HCT116 (cell line): ENCODE measurements around the gene TMTC2. TPM values are rescaled to one million over a fixed set of nuclear protein-coding genes. Genes with fewer than 3 reads are reported as not detected.

ENCODE experiments used
- ATAC-seq: fragments of 200-7000 bp; cut with Tn5 transposase; 2 replicates; pipeline ENCODE4 v1.9.1; 2020; ENCODE audit warnings: mild to moderate bottlenecking, moderate library complexity
- BruUV-seq: library from RNA; stranded (reverse); fragments of 400-500 nt; replicated peaks from 2 replicates; lab custom pipeline; 2021; lab: Mats Ljungman, UMichigan
- CTCF ChIA-PET: fragments of 300-600 bp; sonication (Branson Sonifier 250); formaldehyde crosslinking; loops from one replicate; lab custom pipeline; 2021; ENCODE audit warnings: antibody characterized with exemption; lab: Charles Lee
- POLR2A ChIA-PET: fragments of 300-600, 350-600 bp; sonication (Branson Sonifier 250); formaldehyde crosslinking; loops from one replicate; lab custom pipeline; 2021; ENCODE audit warnings: antibody characterized with exemption; lab: Charles Lee
- RAD21 ChIA-PET, 2 experiments: fragments of 300-600 bp; sonication (Branson Sonifier 250); formaldehyde crosslinking; loops; one replicate each; lab custom pipeline; 2023; ENCODE audit warnings: low total read pairs in 2 of 2; ENCODE audit not compliant: uncharacterized antibody in 2 of 2, unreplicated experiment in 2 of 2, low non-redundant PET in 1 of 2; lab: Charles Lee
- DNase-seq: peaks from one replicate; pipeline ENCODE4 v3.0.0-alpha.2; 2010; ENCODE audit warnings: low read depth, low spot score
- H2AFZ ChIP-seq: fragments of 200-600 bp; shearing (Covaris generic), sonication (generic); 2 replicates; pipeline ENCODE4 v1.6.1; 2017; ENCODE audit warnings: low read depth, mixed run types, mixed read lengths, antibody characterized with exemption, low read length; ENCODE audit not compliant: poor library complexity, severe bottlenecking
- H3K27ac ChIP-seq: 2 replicates; pipeline ENCODE4 v1.5.1; 2012; ENCODE audit warnings: low read depth, low read length
- H3K27me3 ChIP-seq: fragments of 200-600 bp; sonication (generic); 2 replicates; pipeline ENCODE4 v1.6.1; 2016; ENCODE audit warnings: mixed run types, low read length, mixed read lengths; ENCODE audit not compliant: insufficient read depth
- H3K36me3 ChIP-seq, 2 experiments: fragments of 200-500 bp in 1 of 2; fragments of 200-600 bp in 1 of 2; sonication (Bioruptor generic) in 1 of 2; sonication (generic) in 1 of 2; 2 replicates each; pipeline versions ENCODE4 v1.5.1 to v1.6.1; 2014 to 2016; ENCODE audit warnings: low read length in 2 of 2, inconsistent platforms in 1 of 2, mixed read lengths in 1 of 2, mixed run types in 1 of 2; ENCODE audit not compliant: insufficient read depth in 2 of 2, control insufficient read depth in 1 of 2
- H3K4me1 ChIP-seq, 2 experiments: fragments of 200-600 bp in 1 of 2; sonication (generic) in 1 of 2; 2 replicates each; pipeline versions ENCODE4 v1.5.1 to v1.6.1; 2012 to 2017; ENCODE audit warnings: low read length in 2 of 2, inconsistent platforms in 1 of 2, mild to moderate bottlenecking in 1 of 2, mixed read lengths in 1 of 2, mixed run types in 1 of 2, moderate library complexity in 1 of 2; ENCODE audit not compliant: insufficient read depth in 2 of 2, control insufficient read depth in 1 of 2
- H3K4me2 ChIP-seq: fragments of 200-600 bp; sonication (generic); 2 replicates; pipeline ENCODE4 v1.6.1; 2017; ENCODE audit warnings: mixed run types, low read length, mixed read lengths
- H3K4me3 ChIP-seq, 2 experiments: fragments of 200-600 bp in 1 of 2; sonication (generic) in 1 of 2; replicated peaks in 1 of 2; 2 replicates each; pipeline ENCODE4 v1.5.1; 2011 to 2016; ENCODE audit warnings: low read length in 2 of 2, control low read depth in 1 of 2, low read depth in 1 of 2, mild to moderate bottlenecking in 1 of 2, mixed read lengths in 1 of 2, mixed run types in 1 of 2
- H3K79me2 ChIP-seq: fragments of 200-600 bp; sonication (generic); 2 replicates; pipeline ENCODE4 v1.6.1; 2017; ENCODE audit warnings: mild to moderate bottlenecking, mixed run types, low read length, moderate library complexity, mixed read lengths; ENCODE audit not compliant: insufficient read depth
- H3K9ac ChIP-seq: fragments of 200-600 bp; sonication (generic); 2 replicates; pipeline ENCODE4 v1.6.1; 2016; ENCODE audit warnings: low read length, mixed read lengths
- H3K9me2 ChIP-seq: fragments of 200-600 bp; sonication (generic), shearing (Covaris generic); 2 replicates; pipeline ENCODE4 v1.6.1; 2017; ENCODE audit warnings: mixed run types, mild to moderate bottlenecking, moderate library complexity; ENCODE audit not compliant: insufficient read depth
- H3K9me3 ChIP-seq, 2 experiments: fragments of 200-500 bp in 1 of 2; fragments of 200-600 bp in 1 of 2; sonication (Bioruptor generic) in 1 of 2; sonication (generic) in 1 of 2; 2 replicates each; pipeline ENCODE4 v1.6.1; 2014 to 2017; ENCODE audit warnings: low read length in 2 of 2, mixed read lengths in 2 of 2, inconsistent platforms in 1 of 2, low read depth in 1 of 2, mild to moderate bottlenecking in 1 of 2, mixed run types in 1 of 2, moderate library complexity in 1 of 2; ENCODE audit not compliant: control insufficient read depth in 1 of 2, insufficient read depth in 1 of 2
- H4K20me1 ChIP-seq: fragments of 200-600 bp; sonication (generic), shearing (Covaris generic); 2 replicates; pipeline ENCODE4 v1.6.1; 2017; ENCODE audit warnings: mixed run types, mild to moderate bottlenecking, moderate library complexity; ENCODE audit not compliant: insufficient read depth
- CBX3 ChIP-seq: IDR thresholded peaks from 2 replicates; pipeline ENCODE4 v1.6.1; 2012; ENCODE audit warnings: low read depth
- CEBPB ChIP-seq: IDR thresholded peaks from 2 replicates; pipeline ENCODE4 v1.6.1; 2012; ENCODE audit warnings: low read depth
- EGR1 ChIP-seq: IDR thresholded peaks from 2 replicates; pipeline ENCODE4 v1.6.1; 2012; ENCODE audit warnings: low read depth
- ELF1 ChIP-seq: IDR thresholded peaks from 2 replicates; pipeline ENCODE4 v1.6.1; 2012; ENCODE audit warnings: low read depth, borderline replicate concordance
- EZH2 ChIP-seq: fragments of 200-600 bp; sonication (generic); IDR thresholded peaks from 2 replicates; pipeline ENCODE4 v1.6.1; 2017; ENCODE audit warnings: antibody characterized with exemption, mixed run types
- EZH2phosphoT487 ChIP-seq: fragments of 200-600 bp; IDR thresholded peaks from 2 replicates; pipeline ENCODE4 v1.6.1; 2018; ENCODE audit warnings: antibody characterized with exemption, borderline replicate concordance
- JUND ChIP-seq: IDR thresholded peaks from 2 replicates; pipeline ENCODE4 v1.6.1; 2012
- POLR2A ChIP-seq: IDR thresholded peaks from 2 replicates; pipeline ENCODE4 v1.7.0; 2011; ENCODE audit warnings: borderline replicate concordance; ENCODE audit not compliant: insufficient read depth, insufficient read length; ENCODE audit errors: extremely low read depth
- POLR2AphosphoS5 ChIP-seq: IDR thresholded peaks from 2 replicates; pipeline ENCODE4 v1.6.1; 2011; ENCODE audit warnings: mild to moderate bottlenecking, low read depth, low read length, moderate library complexity
- RAD21 ChIP-seq: IDR thresholded peaks from 2 replicates; pipeline ENCODE4 v1.6.1; 2012; ENCODE audit warnings: low read depth, mild to moderate bottlenecking
- SIN3A ChIP-seq: IDR thresholded peaks from 2 replicates; pipeline ENCODE4 v1.6.1; 2012; ENCODE audit warnings: low read depth
- SP1 ChIP-seq: IDR thresholded peaks from 2 replicates; pipeline ENCODE4 v1.6.1; 2012; ENCODE audit warnings: low read depth
- YY1 ChIP-seq: IDR thresholded peaks from 2 replicates; pipeline ENCODE4 v1.6.1; 2011; ENCODE audit warnings: low read length, low read depth, moderate library complexity, mild to moderate bottlenecking; ENCODE audit not compliant: insufficient replicate concordance; ENCODE audit errors: extremely low read depth
- ZFX ChIP-seq: fragments of 450-650 bp; IDR thresholded peaks from 2 replicates; pipeline ENCODE4 v1.6.1; 2017
- ZNF274 ChIP-seq: fragments of 200-500 bp; sonication (Bioruptor generic); IDR thresholded peaks from 2 replicates; pipeline ENCODE4 v1.6.1; 2014; ENCODE audit warnings: mild to moderate bottlenecking, low read depth, low read length, inconsistent platforms
- intact Hi-C: fragments of 100-400 bp; cut with micrococcal nuclease; formaldehyde crosslinking; loops from 2 replicates; pipeline ENCODE4 v1.10.0; 2022
- total RNA-seq: library from RNA; stranded (reverse); gene quantifications from one replicate; pipeline ENCODE4 v1.2.1, GENCODE V29; 2021; ENCODE audit not compliant: unreplicated experiment
- TF ChIP-seq, protein P1 (sequence below), 3 experiments: fragments of 200-600 bp in 1 of 3; sonication (generic) in 1 of 3; IDR thresholded peaks in 2 of 3; conservative IDR thresholded peaks in 1 of 3; 2 replicates each; pipeline ENCODE4 v1.5.1; 2012 to 2017; ENCODE audit warnings: low read depth in 2 of 3, low read length in 2 of 3, antibody characterized with exemption in 1 of 3, borderline replicate concordance in 1 of 3, control low read depth in 1 of 3, mild to moderate bottlenecking in 1 of 3, mixed read lengths in 1 of 3, mixed run types in 1 of 3, moderate library complexity in 1 of 3; ENCODE audit not compliant: insufficient read depth in 1 of 3
- TF ChIP-seq, protein P2 (sequence below): IDR thresholded peaks from 2 replicates; pipeline ENCODE4 v1.6.1; 2012; ENCODE audit warnings: low read depth
- TF ChIP-seq, protein P3 (sequence below): IDR thresholded peaks from 2 replicates; pipeline ENCODE4 v1.6.1; 2011; ENCODE audit warnings: mild to moderate bottlenecking, low read length, moderate library complexity; ENCODE audit not compliant: insufficient replicate concordance; ENCODE audit errors: extremely low read depth
- TF ChIP-seq, protein P4 (sequence below): IDR thresholded peaks from 2 replicates; pipeline ENCODE4 v1.6.1; 2012

Gene TMTC2
- total RNA-seq, 1 experiment from 2014 or later, result 11.5 TPM

DNA sequence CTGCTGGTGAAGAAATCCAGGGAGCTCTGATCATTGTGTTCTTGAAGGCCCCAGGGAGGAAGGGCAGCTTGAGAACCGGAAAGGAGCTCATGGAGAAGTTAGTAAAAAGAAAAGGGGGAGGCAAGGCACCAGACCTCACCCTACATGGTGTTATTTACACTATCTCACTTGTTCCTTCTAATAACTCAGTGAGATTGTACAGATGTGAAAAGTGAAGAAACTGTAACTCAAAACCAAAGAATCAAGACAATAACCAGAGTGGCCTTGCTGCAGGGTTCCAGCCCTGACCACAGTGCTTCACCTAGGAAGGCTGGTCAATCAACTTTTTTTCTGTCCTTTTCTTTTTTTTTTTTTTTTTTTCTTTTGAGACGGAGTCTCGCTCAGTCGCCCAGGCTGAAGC is 353.6 kb downstream of the TMTC2 start (continued):
- TF ChIP-seq, protein P1, sequence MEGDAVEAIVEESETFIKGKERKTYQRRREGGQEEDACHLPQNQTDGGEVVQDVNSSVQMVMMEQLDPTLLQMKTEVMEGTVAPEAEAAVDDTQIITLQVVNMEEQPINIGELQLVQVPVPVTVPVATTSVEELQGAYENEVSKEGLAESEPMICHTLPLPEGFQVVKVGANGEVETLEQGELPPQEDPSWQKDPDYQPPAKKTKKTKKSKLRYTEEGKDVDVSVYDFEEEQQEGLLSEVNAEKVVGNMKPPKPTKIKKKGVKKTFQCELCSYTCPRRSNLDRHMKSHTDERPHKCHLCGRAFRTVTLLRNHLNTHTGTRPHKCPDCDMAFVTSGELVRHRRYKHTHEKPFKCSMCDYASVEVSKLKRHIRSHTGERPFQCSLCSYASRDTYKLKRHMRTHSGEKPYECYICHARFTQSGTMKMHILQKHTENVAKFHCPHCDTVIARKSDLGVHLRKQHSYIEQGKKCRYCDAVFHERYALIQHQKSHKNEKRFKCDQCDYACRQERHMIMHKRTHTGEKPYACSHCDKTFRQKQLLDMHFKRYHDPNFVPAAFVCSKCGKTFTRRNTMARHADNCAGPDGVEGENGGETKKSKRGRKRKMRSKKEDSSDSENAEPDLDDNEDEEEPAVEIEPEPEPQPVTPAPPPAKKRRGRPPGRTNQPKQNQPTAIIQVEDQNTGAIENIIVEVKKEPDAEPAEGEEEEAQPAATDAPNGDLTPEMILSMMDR (IDR thresholded peaks at IDR 0.05 in 2 of 3, conservative IDR thresholded peaks at IDR 0.05 in 1 of 3; ENCODE audit: borderline replicate concordance in 1 of 3, insufficient read depth in 1 of 3, low read depth in 2 of 3, low read length in 2 of 3), result no peak
- TF ChIP-seq EGR1, result no peak
- TF ChIP-seq YY1, result no peak
- TF ChIP-seq, all 23 proteins: peak for 0

DNA sequence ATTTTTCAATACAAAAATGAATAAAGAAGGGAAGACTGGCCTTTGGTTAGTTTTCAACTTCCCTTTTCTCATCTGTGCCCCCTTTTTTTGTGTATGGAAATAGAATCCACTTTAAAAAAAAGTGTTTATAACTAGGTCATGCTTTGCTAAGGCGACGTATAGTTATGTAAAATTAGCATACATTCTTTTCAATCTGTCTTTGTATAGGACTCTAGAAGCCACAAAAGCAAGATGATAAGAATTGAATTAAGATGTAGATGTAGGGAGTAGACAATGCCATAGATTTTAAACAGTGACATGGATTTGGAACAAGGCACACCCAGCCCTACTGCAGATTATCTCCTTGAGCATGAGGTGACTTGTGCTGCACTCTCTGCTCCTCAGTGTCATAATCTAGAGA is 354.3 kb downstream of the TMTC2 start:
- Histone ChIP-seq H3K4me1 (no peaks in the 10 kb centered on the region), H3K27me3 (no peaks in the 10 kb centered on the region), H3K36me3 (no peaks in the 10 kb centered on the region), H3K79me2 (no peaks in the 10 kb centered on the region), H3K9me2 (no peaks in the 10 kb centered on the region), H3K4me2 (no peak overlapping the region), H2AFZ (no peak overlapping the region), H4K20me1 (no peaks in the 10 kb centered on the region), H3K9me3 (no peaks in the 10 kb centered on the region), H3K27ac (no peak overlapping the region), H3K9ac (no peak overlapping the region), H3K4me3 (no peak overlapping the region)
- no TSS peak for BruUV-seq
- POLR2A ChIA-PET, result no interaction called here
- DNase-seq, result no peak
- RAD21 ChIA-PET, result no interaction called here
- no peak for ATAC-seq
- CTCF ChIA-PET, result no interaction called here
- TF ChIP-seq, protein P2, sequence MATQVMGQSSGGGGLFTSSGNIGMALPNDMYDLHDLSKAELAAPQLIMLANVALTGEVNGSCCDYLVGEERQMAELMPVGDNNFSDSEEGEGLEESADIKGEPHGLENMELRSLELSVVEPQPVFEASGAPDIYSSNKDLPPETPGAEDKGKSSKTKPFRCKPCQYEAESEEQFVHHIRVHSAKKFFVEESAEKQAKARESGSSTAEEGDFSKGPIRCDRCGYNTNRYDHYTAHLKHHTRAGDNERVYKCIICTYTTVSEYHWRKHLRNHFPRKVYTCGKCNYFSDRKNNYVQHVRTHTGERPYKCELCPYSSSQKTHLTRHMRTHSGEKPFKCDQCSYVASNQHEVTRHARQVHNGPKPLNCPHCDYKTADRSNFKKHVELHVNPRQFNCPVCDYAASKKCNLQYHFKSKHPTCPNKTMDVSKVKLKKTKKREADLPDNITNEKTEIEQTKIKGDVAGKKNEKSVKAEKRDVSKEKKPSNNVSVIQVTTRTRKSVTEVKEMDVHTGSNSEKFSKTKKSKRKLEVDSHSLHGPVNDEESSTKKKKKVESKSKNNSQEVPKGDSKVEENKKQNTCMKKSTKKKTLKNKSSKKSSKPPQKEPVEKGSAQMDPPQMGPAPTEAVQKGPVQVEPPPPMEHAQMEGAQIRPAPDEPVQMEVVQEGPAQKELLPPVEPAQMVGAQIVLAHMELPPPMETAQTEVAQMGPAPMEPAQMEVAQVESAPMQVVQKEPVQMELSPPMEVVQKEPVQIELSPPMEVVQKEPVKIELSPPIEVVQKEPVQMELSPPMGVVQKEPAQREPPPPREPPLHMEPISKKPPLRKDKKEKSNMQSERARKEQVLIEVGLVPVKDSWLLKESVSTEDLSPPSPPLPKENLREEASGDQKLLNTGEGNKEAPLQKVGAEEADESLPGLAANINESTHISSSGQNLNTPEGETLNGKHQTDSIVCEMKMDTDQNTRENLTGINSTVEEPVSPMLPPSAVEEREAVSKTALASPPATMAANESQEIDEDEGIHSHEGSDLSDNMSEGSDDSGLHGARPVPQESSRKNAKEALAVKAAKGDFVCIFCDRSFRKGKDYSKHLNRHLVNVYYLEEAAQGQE, result no peak
- TF ChIP-seq EZH2phosphoT487 (no peak), SIN3A (no peak), POLR2AphosphoS5 (no peak), CEBPB (no peak), RAD21 (no peak), SP1 (no peak), JUND (no peak), POLR2A (no peak), ZFX (no peak), CBX3 (no peak), ELF1 (no peak), ZNF274 (no peak), EZH2 (no peak)
- TF ChIP-seq, protein P3, sequence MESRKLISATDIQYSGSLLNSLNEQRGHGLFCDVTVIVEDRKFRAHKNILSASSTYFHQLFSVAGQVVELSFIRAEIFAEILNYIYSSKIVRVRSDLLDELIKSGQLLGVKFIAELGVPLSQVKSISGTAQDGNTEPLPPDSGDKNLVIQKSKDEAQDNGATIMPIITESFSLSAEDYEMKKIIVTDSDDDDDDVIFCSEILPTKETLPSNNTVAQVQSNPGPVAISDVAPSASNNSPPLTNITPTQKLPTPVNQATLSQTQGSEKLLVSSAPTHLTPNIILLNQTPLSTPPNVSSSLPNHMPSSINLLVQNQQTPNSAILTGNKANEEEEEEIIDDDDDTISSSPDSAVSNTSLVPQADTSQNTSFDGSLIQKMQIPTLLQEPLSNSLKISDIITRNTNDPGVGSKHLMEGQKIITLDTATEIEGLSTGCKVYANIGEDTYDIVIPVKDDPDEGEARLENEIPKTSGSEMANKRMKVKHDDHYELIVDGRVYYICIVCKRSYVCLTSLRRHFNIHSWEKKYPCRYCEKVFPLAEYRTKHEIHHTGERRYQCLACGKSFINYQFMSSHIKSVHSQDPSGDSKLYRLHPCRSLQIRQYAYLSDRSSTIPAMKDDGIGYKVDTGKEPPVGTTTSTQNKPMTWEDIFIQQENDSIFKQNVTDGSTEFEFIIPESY, result no peak
- TF ChIP-seq, protein P4, sequence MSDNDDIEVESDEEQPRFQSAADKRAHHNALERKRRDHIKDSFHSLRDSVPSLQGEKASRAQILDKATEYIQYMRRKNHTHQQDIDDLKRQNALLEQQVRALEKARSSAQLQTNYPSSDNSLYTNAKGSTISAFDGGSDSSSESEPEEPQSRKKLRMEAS, result no peak
- intact Hi-C loops, result no loop called here
